K562 (cell line): Measurements from ENCODE around the gene C11orf91. TPM values are rescaled to one million over a fixed set of nuclear protein-coding genes. Genes with fewer than 3 reads are reported as not detected.

Source experiments
- CREB1 ChIP-seq, 2 experiments: sonication (generic) in 1 of 2; formaldehyde crosslinking in 1 of 2; IDR thresholded peaks; 2 replicates each; pipeline versions ENCODE4 v1.6.1 to v1.8.0; 2012 to 2022; ENCODE audit warnings: inconsistent platforms in 1 of 2, mild to moderate bottlenecking in 1 of 2, missing genetic modification reagents in 1 of 2, moderate library complexity in 1 of 2
- CXXC5 ChIP-seq: fragments of 250-450 bp; sonication (Bioruptor Pico); IDR thresholded peaks from 2 replicates; pipeline ENCODE4 v1.8.0; 2022; ENCODE audit warnings: inconsistent platforms, mild to moderate bottlenecking, moderate library complexity
- JUND ChIP-seq, 2 experiments: IDR thresholded peaks; 2 replicates in 1 of 2; 3 replicates in 1 of 2; pipeline ENCODE4 v1.6.1; 2011; ENCODE audit warnings: borderline replicate concordance in 2 of 2, low read depth in 2 of 2, low read length in 2 of 2, improper control_type of control experiment in 1 of 2, missing biosample characterization in 1 of 2, missing genetic modification characterization in 1 of 2, missing genetic modification reagents in 1 of 2
- NFE2L1 ChIP-seq: fragments of 450-650 bp; IDR thresholded peaks from 2 replicates; pipeline ENCODE4 v1.6.1; 2016; ENCODE audit warnings: missing genetic modification characterization, low read depth, mild to moderate bottlenecking, missing compliant biosample characterization, moderate library complexity, borderline replicate concordance
- NFYB ChIP-seq: IDR thresholded peaks from 2 replicates; pipeline ENCODE4 v1.6.1; 2011; ENCODE audit warnings: mild to moderate bottlenecking, moderate library complexity; ENCODE audit not compliant: insufficient read length; ENCODE audit errors: extremely low read depth
- POLR2B ChIP-seq: fragments of 450-650 bp; IDR thresholded peaks from 2 replicates; pipeline ENCODE4 v1.6.1; 2018; ENCODE audit warnings: low read depth; ENCODE audit not compliant: partially characterized antibody
- RBBP5 ChIP-seq: fragments of 200-600 bp; sonication (generic); IDR thresholded peaks from 2 replicates; pipeline ENCODE4 v1.6.1; 2012; ENCODE audit warnings: borderline replicate concordance, mild to moderate bottlenecking, low read length, control low read depth, inconsistent platforms; ENCODE audit not compliant: insufficient read depth, poor library complexity, severe bottlenecking
- RBFOX2 ChIP-seq: fragments of 200-400 bp; formaldehyde crosslinking; IDR thresholded peaks from 2 replicates; pipeline ENCODE4 v1.6.1; 2017; ENCODE audit warnings: low read depth, mild to moderate bottlenecking, low read length, moderate library complexity
- SIRT6 ChIP-seq: IDR thresholded peaks from one replicate; pipeline ENCODE4 v1.6.1; 2012; ENCODE audit warnings: low read depth, mild to moderate bottlenecking, control low read depth, inconsistent platforms, low read length, moderate library complexity
- ZNF124 ChIP-seq: sonication (generic); formaldehyde crosslinking; IDR thresholded peaks from 2 replicates; pipeline ENCODE4 v1.8.1; 2022; ENCODE audit warnings: missing genetic modification reagents
- ZNF324 ChIP-seq: fragments of 250-450 bp; sonication (Bioruptor Pico); IDR thresholded peaks from 2 replicates; pipeline ENCODE4 v1.4.0; 2020; ENCODE audit warnings: mild to moderate bottlenecking
- ZNF586 ChIP-seq: fragments of 450-650 bp; formaldehyde crosslinking; conservative IDR thresholded peaks from 2 replicates; pipeline ENCODE4 v1.4.0; 2020; ENCODE audit warnings: mild to moderate bottlenecking, moderate library complexity
- polyA plus RNA-seq, 8 experiments: library from polyadenylated mRNA; depleted of rRNA in 4 of 8; stranded (reverse) in 5 of 8; unstranded in 3 of 8; fragments of >200 nt; fragmentation: Nextera tagmentation in 2 of 8; fragmentation: Illumina TruSeq in 1 of 8; extraction: Ambion mirVana in 2 of 8; extraction: Trizol in 1 of 8; gene quantifications; 2 replicates each; pipeline versions ENCODE4 v1.2.1 to v1.2.3, GENCODE V29; 2011 to 2014; ENCODE audit warnings: inconsistent platforms in 1 of 8, missing spikeins in 1 of 8
- total RNA-seq, 7 experiments: library from RNA; depleted of rRNA in 6 of 7; stranded (reverse); fragments of >200 nt in 6 of 7; fragmentation: Illumina TruSeq in 2 of 7; extraction: Trizol in 2 of 7; gene quantifications; 2 replicates each; pipeline versions ENCODE4 v1.2.1 to v1.2.3, GENCODE V29; 2011 to 2021; ENCODE audit warnings: low replicate concordance in 1 of 7
- TF ChIP-seq, protein P1 (sequence below), 2 experiments: IDR thresholded peaks; 2 replicates each; pipeline ENCODE4 v1.6.1; 2012; ENCODE audit warnings: improper control_type of control experiment in 2 of 2, low read depth in 2 of 2, low read length in 2 of 2, borderline replicate concordance in 1 of 2
- TF ChIP-seq, protein P2 (sequence below): fragments of 250-450 bp; sonication (Bioruptor Pico); IDR thresholded peaks from 2 replicates; pipeline ENCODE4 v1.8.0; 2022; ENCODE audit warnings: moderate library complexity, mild to moderate bottlenecking, inconsistent platforms
- TF ChIP-seq, protein P3 (sequence below): fragments of 250-450 bp; sonication (Bioruptor Pico); IDR thresholded peaks from 2 replicates; pipeline ENCODE4 v1.5.0; 2020; ENCODE audit warnings: mild to moderate bottlenecking, borderline replicate concordance
- TF ChIP-seq, protein P4 (sequence below): sonication (generic); IDR thresholded peaks from 2 replicates; pipeline ENCODE4 v1.6.1; 2016
- TF ChIP-seq, protein P5 (sequence below): fragments of 250-450 bp; sonication (Bioruptor Pico); IDR thresholded peaks from 2 replicates; pipeline ENCODE4 v1.4.0; 2020; ENCODE audit warnings: mild to moderate bottlenecking, moderate library complexity

Gene C11orf91
- total and polyA plus RNA-seq, 9 of the 15 experiments (the other 6 are each of a cell fraction or from before 2014, with no cell fraction given): not detected

DNA sequence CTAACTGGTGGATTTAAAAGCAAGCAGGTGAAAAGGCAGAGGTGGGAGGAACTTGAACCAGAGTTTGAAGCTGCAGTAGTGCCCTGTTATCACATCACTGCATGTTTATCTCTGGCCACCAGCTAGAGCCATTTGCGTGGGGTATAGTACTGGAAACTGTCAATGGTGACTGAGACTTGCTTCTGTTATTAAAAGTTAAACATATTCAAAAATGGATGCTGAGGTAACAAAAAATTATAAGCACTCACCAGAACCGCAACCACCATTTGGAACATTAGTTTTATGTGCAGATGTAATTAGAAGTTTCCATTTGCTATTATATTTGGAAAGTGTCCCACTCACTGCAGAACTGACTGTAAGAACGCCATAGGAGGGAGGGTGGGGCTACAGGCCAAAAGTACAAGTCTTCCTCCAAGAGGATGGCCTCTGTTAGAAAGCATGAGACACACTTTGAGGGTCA lies 36.8 kb upstream of the C11orf91 start (continued):
- TF ChIP-seq RBFOX2 (no peak), NFYB (no peak), NFE2L1 (tag) (no peak), CREB1 (IDR thresholded peaks at IDR 0.05) (peak; percentile 71; the same call in 1 of the 2 replicates), CREB1 (CRISPR knock-in tag; IDR thresholded peaks at IDR 0.05) (no peak), CXXC5 (CRISPR knock-in tag) (no peak; the same call in 1 of the 2 replicates), ZNF124 (CRISPR knock-in tag) (no peak), SIRT6 (no peak), POLR2B (no peak), ZNF324 (CRISPR knock-in tag) (no peak), RBBP5 (no peak), ZNF586 (CRISPR knock-in tag) (no peak), JUND (IDR thresholded peaks at IDR 0.05; ENCODE audit: borderline replicate concordance, low read depth, low read length) (peak; percentile 58; the same call in 1 of the 2 replicates), JUND (tag; IDR thresholded peaks at IDR 0.05; ENCODE audit: borderline replicate concordance, low read depth, low read length) (no peak; the same call in 2 of the 3 replicates)
- TF ChIP-seq, protein P1, sequence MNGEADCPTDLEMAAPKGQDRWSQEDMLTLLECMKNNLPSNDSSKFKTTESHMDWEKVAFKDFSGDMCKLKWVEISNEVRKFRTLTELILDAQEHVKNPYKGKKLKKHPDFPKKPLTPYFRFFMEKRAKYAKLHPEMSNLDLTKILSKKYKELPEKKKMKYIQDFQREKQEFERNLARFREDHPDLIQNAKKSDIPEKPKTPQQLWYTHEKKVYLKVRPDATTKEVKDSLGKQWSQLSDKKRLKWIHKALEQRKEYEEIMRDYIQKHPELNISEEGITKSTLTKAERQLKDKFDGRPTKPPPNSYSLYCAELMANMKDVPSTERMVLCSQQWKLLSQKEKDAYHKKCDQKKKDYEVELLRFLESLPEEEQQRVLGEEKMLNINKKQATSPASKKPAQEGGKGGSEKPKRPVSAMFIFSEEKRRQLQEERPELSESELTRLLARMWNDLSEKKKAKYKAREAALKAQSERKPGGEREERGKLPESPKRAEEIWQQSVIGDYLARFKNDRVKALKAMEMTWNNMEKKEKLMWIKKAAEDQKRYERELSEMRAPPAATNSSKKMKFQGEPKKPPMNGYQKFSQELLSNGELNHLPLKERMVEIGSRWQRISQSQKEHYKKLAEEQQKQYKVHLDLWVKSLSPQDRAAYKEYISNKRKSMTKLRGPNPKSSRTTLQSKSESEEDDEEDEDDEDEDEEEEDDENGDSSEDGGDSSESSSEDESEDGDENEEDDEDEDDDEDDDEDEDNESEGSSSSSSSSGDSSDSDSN (IDR thresholded peaks at IDR 0.05; ENCODE audit: borderline replicate concordance in 1 of 2, low read depth in 2 of 2, low read length in 2 of 2): no peak
- TF ChIP-seq, protein P2, sequence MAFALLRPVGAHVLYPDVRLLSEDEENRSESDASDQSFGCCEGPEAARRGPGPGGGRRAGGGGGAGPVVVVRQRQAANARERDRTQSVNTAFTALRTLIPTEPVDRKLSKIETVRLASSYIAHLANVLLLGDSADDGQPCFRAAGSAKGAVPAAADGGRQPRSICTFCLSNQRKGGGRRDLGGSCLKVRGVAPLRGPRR (CRISPR knock-in tag): no peak
- TF ChIP-seq, protein P3, sequence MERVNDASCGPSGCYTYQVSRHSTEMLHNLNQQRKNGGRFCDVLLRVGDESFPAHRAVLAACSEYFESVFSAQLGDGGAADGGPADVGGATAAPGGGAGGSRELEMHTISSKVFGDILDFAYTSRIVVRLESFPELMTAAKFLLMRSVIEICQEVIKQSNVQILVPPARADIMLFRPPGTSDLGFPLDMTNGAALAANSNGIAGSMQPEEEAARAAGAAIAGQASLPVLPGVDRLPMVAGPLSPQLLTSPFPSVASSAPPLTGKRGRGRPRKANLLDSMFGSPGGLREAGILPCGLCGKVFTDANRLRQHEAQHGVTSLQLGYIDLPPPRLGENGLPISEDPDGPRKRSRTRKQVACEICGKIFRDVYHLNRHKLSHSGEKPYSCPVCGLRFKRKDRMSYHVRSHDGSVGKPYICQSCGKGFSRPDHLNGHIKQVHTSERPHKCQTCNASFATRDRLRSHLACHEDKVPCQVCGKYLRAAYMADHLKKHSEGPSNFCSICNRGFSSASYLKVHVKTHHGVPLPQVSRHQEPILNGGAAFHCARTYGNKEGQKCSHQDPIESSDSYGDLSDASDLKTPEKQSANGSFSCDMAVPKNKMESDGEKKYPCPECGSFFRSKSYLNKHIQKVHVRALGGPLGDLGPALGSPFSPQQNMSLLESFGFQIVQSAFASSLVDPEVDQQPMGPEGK (CRISPR knock-in tag): no peak
- TF ChIP-seq, protein P4, sequence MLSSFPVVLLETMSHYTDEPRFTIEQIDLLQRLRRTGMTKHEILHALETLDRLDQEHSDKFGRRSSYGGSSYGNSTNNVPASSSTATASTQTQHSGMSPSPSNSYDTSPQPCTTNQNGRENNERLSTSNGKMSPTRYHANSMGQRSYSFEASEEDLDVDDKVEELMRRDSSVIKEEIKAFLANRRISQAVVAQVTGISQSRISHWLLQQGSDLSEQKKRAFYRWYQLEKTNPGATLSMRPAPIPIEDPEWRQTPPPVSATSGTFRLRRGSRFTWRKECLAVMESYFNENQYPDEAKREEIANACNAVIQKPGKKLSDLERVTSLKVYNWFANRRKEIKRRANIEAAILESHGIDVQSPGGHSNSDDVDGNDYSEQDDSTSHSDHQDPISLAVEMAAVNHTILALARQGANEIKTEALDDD: peak; percentile 80
- TF ChIP-seq, protein P5, sequence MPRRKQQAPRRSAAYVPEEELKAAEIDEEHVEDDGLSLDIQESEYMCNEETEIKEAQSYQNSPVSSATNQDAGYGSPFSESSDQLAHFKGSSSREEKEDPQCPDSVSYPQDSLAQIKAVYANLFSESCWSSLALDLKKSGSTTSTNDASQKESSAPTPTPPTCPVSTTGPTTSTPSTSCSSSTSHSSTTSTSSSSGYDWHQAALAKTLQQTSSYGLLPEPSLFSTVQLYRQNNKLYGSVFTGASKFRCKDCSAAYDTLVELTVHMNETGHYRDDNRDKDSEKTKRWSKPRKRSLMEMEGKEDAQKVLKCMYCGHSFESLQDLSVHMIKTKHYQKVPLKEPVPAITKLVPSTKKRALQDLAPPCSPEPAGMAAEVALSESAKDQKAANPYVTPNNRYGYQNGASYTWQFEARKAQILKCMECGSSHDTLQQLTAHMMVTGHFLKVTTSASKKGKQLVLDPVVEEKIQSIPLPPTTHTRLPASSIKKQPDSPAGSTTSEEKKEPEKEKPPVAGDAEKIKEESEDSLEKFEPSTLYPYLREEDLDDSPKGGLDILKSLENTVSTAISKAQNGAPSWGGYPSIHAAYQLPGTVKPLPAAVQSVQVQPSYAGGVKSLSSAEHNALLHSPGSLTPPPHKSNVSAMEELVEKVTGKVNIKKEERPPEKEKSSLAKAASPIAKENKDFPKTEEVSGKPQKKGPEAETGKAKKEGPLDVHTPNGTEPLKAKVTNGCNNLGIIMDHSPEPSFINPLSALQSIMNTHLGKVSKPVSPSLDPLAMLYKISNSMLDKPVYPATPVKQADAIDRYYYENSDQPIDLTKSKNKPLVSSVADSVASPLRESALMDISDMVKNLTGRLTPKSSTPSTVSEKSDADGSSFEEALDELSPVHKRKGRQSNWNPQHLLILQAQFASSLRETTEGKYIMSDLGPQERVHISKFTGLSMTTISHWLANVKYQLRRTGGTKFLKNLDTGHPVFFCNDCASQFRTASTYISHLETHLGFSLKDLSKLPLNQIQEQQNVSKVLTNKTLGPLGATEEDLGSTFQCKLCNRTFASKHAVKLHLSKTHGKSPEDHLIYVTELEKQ (CRISPR knock-in tag): no peak
